Fibroblast of upper back skin (primary cell): ENCODE measurements around the gene KLF11.
"Not testable (repeated sequence)": the region's sequence is repeated elsewhere in the genome, so short reads cannot be mapped to it uniquely, and the experiment has no call there.

Experiments
- DNase-seq: peaks from one replicate; pipeline ENCODE4 v3.0.0-alpha.2; 2013

Gene KLF11

DNA sequence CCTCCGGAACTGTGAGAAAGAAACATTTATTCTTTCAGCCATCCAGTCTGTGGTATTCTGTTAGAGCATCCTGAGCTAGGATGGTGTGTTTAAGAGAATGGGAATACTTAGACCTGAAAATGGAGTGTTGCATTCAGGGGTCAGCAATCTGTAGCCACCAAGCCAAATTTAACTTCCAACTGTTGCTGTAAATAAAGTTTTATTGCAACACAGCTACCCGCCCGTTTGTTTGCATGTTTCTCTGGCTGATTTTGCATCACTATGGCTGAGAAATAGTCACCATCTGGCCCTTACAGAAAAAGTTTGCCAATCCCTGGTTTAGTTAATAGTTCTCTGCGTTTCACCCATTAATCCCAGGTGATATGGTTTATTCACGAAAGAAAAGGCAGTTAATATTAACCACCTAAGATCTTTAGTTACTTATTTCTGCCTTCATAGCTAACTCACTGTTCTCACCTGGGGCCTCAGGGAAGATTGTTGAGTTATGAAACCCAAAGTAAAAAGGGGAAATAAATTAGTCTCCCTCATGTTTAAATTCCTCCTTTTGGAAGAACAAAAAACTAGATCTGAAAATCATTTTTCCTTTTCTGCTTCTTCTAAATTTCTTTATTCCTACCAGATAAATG lies 46.3 kb downstream of the KLF11 start:
- no peak for DNase-seq

DNA sequence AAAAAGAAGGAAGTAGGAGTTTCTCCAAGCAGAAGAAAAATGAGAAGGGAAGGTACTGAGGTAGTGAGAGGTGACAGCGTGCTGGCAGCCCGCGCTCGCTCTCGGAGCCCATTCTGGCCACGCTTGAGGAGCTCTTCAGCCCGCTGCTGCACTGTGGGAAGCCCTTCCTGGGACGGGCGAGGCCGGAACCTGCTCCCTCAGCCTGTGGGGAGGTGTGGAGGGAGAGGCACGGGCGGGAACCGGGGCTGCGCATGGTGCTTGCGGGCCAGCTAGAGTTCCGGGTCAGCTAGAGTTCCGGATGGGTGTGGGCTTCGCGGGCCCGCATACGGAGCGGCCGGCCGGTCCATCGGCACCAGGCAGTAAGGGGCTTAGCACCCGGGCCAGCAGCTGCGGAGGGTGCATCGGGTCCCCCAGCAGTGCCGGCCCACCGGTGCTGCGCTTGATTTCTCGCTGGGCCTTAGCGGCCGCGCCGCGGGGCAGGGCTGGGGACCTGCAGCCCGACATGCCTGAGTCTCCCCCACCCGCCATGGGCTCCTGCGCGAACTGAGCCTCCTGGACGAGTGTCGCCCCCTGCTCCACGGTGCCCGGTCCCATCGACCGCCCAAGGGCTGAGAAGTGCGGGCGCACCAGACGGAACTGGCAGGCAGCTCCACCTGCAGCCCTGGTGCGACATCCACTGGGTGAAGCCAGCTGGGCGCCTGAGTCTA lies 48.0 kb downstream of the KLF11 start:
- no peak for DNase-seq

DNA sequence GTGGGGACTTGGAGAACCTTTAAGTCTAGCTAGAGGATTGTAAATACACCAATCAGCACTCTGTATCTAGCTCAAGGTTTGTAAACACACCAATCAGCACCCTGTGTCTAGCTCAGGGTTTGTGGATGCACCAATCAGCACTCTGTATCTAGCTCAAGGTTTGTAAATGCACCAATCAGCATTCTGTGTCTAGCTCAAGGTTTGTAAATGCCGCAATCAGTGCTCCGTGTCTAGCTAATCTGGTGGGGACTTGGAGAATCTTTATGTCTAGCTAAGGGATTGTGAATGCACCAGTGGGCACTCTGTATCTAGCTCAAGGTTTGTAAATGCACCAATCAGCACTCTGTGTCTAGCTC lies 48.5 kb downstream of the KLF11 start:
- DNase-seq, result not testable (repeated sequence)

DNA sequence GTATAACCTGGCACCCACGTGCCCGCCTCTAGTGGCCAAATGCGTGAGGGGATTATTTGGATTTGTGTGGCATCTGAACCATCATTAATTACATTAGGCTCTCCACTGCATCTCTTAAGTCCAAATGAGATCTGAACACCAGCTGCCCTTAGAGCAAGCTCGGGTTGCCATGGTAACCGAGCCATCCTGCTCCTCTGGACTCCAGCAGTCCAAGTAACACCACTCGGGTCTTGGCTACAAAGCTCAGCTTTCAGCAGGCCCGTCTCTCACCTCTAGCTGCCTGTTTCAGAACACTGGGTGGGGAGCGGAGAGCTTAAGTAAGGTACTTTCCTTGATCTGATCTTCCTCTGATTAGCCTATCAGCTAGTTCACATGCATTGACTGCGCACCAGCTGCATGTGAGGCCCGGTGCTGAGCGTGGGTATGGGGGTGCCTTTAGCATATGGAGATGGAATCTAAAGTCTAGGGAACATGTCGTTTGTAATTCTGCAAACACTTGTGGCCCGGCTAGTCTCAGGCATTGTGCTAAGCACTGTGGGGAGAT lies 51.0 kb downstream of the KLF11 start:
- DNase-seq, result no peak

DNA sequence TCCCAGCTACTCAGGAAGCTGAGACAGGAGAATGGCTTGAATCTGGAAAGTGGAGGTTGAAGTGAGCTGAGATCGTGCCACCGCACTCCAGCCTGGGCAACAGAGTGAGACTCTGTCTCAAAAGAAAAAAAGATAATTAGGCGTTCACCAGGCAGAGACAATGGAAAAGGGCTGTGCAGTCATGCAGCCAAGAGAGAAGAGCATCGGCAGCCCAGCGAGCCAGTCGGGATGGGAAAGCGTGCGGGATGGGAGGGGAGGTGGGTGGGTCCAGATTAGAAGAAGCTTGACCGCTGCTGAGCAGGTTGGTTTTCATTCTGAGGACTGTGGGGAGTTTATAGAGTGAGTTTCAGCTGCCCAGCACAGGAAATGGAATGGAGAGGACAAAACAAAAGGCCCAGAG lies 51.8 kb downstream of the KLF11 start:
- no peak for DNase-seq

DNA sequence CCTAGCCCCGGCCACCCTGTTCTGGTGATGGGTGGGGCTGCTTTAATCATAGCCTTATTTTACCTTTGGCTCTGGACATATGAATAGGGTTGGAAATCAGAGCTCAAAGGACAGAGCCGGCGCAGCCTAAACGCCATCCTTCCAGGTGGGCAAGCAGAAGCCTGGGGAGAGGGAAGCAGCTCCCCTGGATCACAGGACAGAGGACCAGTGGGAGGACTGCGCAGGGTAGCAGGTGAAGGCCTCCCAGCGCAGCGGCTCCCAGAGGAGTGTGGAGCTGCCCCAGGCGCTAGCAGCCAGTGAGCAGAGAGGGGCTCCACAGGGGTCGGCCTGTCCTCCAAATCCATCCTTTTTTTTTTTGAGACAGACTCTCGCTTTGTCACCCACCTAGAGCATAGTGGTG lies 53.3 kb downstream of the KLF11 start:
- no peak for DNase-seq

DNA sequence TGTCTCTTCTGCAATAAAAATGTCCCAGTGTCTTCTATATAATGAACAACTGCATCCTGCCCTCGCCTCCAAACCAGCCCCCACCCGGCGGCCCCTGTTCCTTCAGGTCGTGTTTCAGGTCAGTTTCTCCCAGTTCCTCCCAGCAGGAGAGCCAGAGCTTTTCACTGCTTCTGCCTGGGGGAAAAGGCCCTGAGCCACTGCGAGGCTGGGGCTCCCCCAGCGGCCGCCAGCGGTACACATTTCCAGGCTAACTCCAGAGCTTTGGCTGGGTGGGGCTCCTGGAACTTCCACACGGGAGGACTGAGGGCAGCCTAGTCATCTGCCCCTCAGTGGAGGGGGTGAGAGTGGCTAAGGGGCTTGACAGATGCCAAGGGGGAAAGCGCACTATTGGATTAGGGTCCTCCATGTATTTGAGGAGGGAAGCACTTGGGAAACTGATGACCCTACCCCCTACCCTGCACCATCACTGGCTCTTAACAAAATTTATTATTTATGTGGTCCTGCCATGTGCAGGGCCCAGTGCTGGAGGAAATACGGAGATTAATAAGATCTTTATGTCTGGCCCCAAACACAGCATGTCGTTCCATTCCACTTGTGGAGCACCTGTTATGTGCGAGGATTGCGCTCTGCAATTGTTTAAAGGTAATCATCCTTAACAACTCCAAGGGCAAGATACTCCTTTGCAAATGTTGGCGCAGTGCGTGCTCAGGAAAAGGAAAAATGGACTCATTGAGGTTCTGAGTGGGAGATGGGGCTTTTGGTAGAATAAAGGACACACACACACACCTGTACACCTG lies 54.2 kb downstream of the KLF11 start:
- DNase-seq, result peak; percentile 43

DNA sequence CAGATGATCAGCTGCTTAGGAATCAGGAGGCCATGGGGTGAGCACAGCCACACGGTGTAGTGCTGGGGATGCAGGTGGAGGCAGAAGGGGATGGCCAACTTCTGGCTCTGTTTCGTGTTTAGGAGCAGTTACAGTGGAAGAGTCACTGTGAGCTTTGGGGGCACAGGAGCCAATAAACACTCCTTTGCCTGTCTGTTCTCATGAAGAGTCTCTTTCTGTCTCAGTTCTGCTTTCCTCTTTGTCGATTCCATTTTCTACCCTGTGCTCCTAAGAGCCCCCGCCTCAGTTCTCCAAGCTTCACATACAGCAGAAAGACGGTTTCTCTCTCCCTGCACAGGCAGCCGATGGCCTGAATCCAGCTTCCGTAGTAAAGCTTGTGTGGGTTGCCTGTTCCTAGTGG lies 58.1 kb downstream of the KLF11 start:
- DNase-seq, result no peak

DNA sequence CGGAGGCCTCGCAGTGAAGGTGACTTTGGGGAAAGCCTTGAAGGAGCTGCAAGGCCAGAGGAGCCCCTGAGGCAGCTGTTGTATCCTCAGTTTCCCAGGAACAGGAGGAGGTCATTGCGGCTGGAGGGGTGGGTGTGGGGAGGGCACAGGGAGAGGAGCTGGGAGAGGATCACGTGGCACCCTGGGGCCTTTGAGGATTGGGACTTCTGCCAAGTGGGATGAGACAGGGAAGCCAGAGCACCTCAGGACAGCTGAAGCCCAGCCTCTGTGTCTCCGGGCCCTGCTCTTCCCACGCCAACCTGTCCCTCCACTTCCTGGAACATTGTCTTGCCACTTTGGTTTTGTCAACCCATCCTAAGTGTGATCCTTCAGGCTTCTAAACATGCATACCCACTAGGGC lies 59.8 kb downstream of the KLF11 start:
- no peak for DNase-seq
